DOHH2 (cell line): ENCODE data around the gene TKT.

ENCODE experiments used
- H3F3A ChIP-seq: fragments of 200-600 bp; sonication (generic), shearing (Covaris generic); 2 replicates; pipeline ENCODE4 v1.6.0; 2016; ENCODE audit warnings: antibody characterized with exemption, mild to moderate bottlenecking; ENCODE audit not compliant: control insufficient read depth, insufficient read depth
- H3K27ac ChIP-seq: fragments of 200-600 bp; sonication (generic); 2 replicates; pipeline ENCODE4 v1.5.1; 2014; ENCODE audit warnings: low read depth, mild to moderate bottlenecking, low read length, moderate library complexity
- H3K27me3 ChIP-seq: fragments of 200-600 bp; sonication (generic); 2 replicates; pipeline ENCODE4 v1.6.1; 2014; ENCODE audit warnings: mild to moderate bottlenecking, low read length, mixed read lengths; ENCODE audit not compliant: control insufficient read depth
- H3K36me3 ChIP-seq: fragments of 200-600 bp; sonication (generic); 2 replicates; pipeline ENCODE4 v1.6.1; 2014; ENCODE audit warnings: mild to moderate bottlenecking, low read length, moderate library complexity, mixed read lengths; ENCODE audit not compliant: control insufficient read depth
- H3K4me1 ChIP-seq: fragments of 200-600 bp; sonication (generic); 2 replicates; pipeline ENCODE4 v1.6.1; 2014; ENCODE audit warnings: mild to moderate bottlenecking, low read length, mixed read lengths; ENCODE audit not compliant: control insufficient read depth
- H3K4me2 ChIP-seq: fragments of 200-600 bp; sonication (generic); 2 replicates; pipeline ENCODE4 v1.6.0; 2014; ENCODE audit warnings: mild to moderate bottlenecking, low read length, moderate library complexity
- H3K4me3 ChIP-seq: fragments of 200-600 bp; sonication (generic); 2 replicates; pipeline ENCODE4 v1.5.1; 2014; ENCODE audit warnings: mild to moderate bottlenecking, low read length, mixed read lengths
- H3K79me2 ChIP-seq: fragments of 200-600 bp; sonication (generic); 2 replicates; pipeline ENCODE4 v1.6.1; 2014; ENCODE audit warnings: mild to moderate bottlenecking, low read length, mixed read lengths; ENCODE audit not compliant: control insufficient read depth
- H3K9me2 ChIP-seq: fragments of 200-600 bp; sonication (generic); replicated peaks from 2 replicates; pipeline ENCODE4 v1.6.1; 2014; ENCODE audit warnings: mild to moderate bottlenecking, low read length, mixed read lengths; ENCODE audit not compliant: control insufficient read depth
- H3K9me3 ChIP-seq: fragments of 200-600 bp; sonication (generic); 2 replicates; pipeline ENCODE4 v1.6.1; 2014; ENCODE audit warnings: antibody characterized with exemption, low read length, mixed read lengths; ENCODE audit not compliant: control insufficient read depth, insufficient read depth
- H4K20me1 ChIP-seq: fragments of 200-600 bp; sonication (generic); 2 replicates; pipeline ENCODE4 v1.6.0; 2014; ENCODE audit warnings: low read depth, mild to moderate bottlenecking, antibody characterized with exemption, low read length, moderate library complexity; ENCODE audit not compliant: control insufficient read depth, insufficient read depth
- CTCF ChIP-seq: fragments of 200-600 bp; sonication (generic); IDR thresholded peaks from one replicate; pipeline ENCODE4 v1.5.1; 2014; ENCODE audit warnings: antibody characterized with exemption, mild to moderate bottlenecking, low read depth, low read length; ENCODE audit not compliant: poor library complexity, severe bottlenecking
- EZH2phosphoT487 ChIP-seq: fragments of 200-600 bp; sonication (generic); IDR thresholded peaks from 2 replicates; pipeline ENCODE4 v1.6.1; 2017; ENCODE audit warnings: borderline replicate concordance, mild to moderate bottlenecking, antibody characterized with exemption, low read length, moderate library complexity, mixed read lengths

TKT gene

GRCh38 chr3:53255775-53256703, at the start of gene TKT:
TSS of gene TKT (minus strand) at chr3:53256022. CDS start at chr3:53255942, 80 bp downstream.
- no peak for TF ChIP-seq EZH2phosphoT487
- TF ChIP-seq CTCF: no peak
- Histone ChIP-seq H3K4me1 (peaks cover 39% of the 10 kb centered on the region), H3K27ac (peak within 1 kb of the TSS; percentile 92), H3K9me2 (no peaks in the 10 kb centered on the region), H3F3A (peaks cover 11% of the 10 kb centered on the region), H3K4me2 (peak within 1 kb of the TSS; percentile 96), H3K27me3 (no peaks in the 10 kb centered on the region), H3K4me3 (peak within 1 kb of the TSS; percentile 93), H3K36me3 (peaks cover 45% of the 10 kb centered on the region), H3K79me2 (peaks cover 51% of the 10 kb centered on the region), H3K9me3 (no peaks in the 10 kb centered on the region), H4K20me1 (peaks cover 33% of the 10 kb centered on the region)

- H3K9me2 ChIP-seq: no peaks in the 10 kb centered on the region
- H4K20me1 ChIP-seq: peaks cover 4% of the 10 kb centered on the region; the same call in 1 of the 2 replicates
- H3K4me2 ChIP-seq: no peak overlapping the region
- TF ChIP-seq CTCF: no peak
- no peak for TF ChIP-seq EZH2phosphoT487
- no peak overlapping the region for H3K27ac ChIP-seq
- no peaks in the 10 kb centered on the region for H3K4me1 ChIP-seq
- no peaks in the 10 kb centered on the region for H3K79me2 ChIP-seq
- peaks cover 27% of the 10 kb centered on the region for H3K36me3 ChIP-seq
- no peaks in the 10 kb centered on the region for H3K9me3 ChIP-seq
- H3K4me3 ChIP-seq: no peak overlapping the region
- H3F3A ChIP-seq: no peaks in the 10 kb centered on the region
- no peaks in the 10 kb centered on the region for H3K27me3 ChIP-seq
Measured at GRCh38 chr3:53303957-53304356, 48.1 kb upstream of the TKT start.

GRCh38 chr3:53303549-53303948, 47.7 kb upstream of the TKT start:
- Histone ChIP-seq H3K9me2 (no peaks in the 10 kb centered on the region), H3K79me2 (no peaks in the 10 kb centered on the region), H3F3A (no peaks in the 10 kb centered on the region), H3K4me3 (no peak overlapping the region), H3K9me3 (no peaks in the 10 kb centered on the region), H3K27ac (no peak overlapping the region), H3K4me1 (no peaks in the 10 kb centered on the region), H3K36me3 (peaks cover 28% of the 10 kb centered on the region), H4K20me1 (peaks cover 5% of the 10 kb centered on the region; the same call in 1 of the 2 replicates), H3K4me2 (no peak overlapping the region), H3K27me3 (no peaks in the 10 kb centered on the region)
- no peak for TF ChIP-seq EZH2phosphoT487
- TF ChIP-seq CTCF: no peak
